ENCODE data around the gene GABRP. TPM values are rescaled to one million over a fixed set of nuclear protein-coding genes. Genes with fewer than 3 reads are reported as not detected.
A peak's percentile ranks its signal among the peaks of the same experiment; 100 is the strongest.

GABRP gene
- total and polyA plus RNA-seq, 2 experiments from 2014 or later = 3.6 to 6.3 TPM

GRCh38 chr5:170848033-170848432, 64.5 kb downstream of the GABRP start:
- DNase-seq (ENCODE audit: low spot score) = no peak
- no peaks in the 10 kb centered on the region for H3F3A ChIP-seq (replicated peaks; ENCODE audit: low read depth)
- Mint-ChIP-seq H3K4me3 (no peak overlapping the region), H3K36me3 (ENCODE audit: low read depth) (no peaks in the 10 kb centered on the region), H3K27ac (no peak overlapping the region), H3K4me1 (no peaks in the 10 kb centered on the region), H3K9me3 (no peaks in the 10 kb centered on the region), H3K27me3 (ENCODE audit: insufficient read depth, low read depth, poor library complexity) (peaks cover 4% of the 10 kb centered on the region)
- H3K27ac ChIP-seq (ENCODE audit: low read depth) = no peak overlapping the region
- H3K36me3 ChIP-seq (ENCODE audit: insufficient read depth) = no peaks in the 10 kb centered on the region
- no peaks in the 10 kb centered on the region for H3K4me1 ChIP-seq (ENCODE audit: insufficient read depth)
- H3K9me2 ChIP-seq (ENCODE audit: insufficient read depth) = no peaks in the 10 kb centered on the region
- H3K27me3 ChIP-seq (ENCODE audit: insufficient read depth) = no peaks in the 10 kb centered on the region
- no peak for TF ChIP-seq ZNF462 (CRISPR knock-in tag; IDR thresholded peaks at IDR 0.05)
- no peak for TF ChIP-seq EZH2phosphoT487 (IDR thresholded peaks at IDR 0.05; ENCODE audit: unreplicated experiment)
- no peak for TF ChIP-seq CREB1 (CRISPR knock-in tag; IDR thresholded peaks at IDR 0.05; ENCODE audit: low read depth)
- no peak for TF ChIP-seq JUNB (IDR thresholded peaks at IDR 0.05; ENCODE audit: unreplicated experiment)
- TF ChIP-seq CTCF (conservative IDR thresholded peaks at IDR 0.05; ENCODE audit: low read depth in 2 of 2) = no peak
- no peak for TF ChIP-seq POLR2AphosphoS5 (IDR thresholded peaks at IDR 0.05; ENCODE audit: low read depth)
- TF ChIP-seq REST (IDR thresholded peaks at IDR 0.05; ENCODE audit: unreplicated experiment) = no peak
- no peaks in the 10 kb centered on the region for H4K20me1 ChIP-seq (replicated peaks; ENCODE audit: insufficient read depth)
- H2AFZ ChIP-seq = 0 out of 2 replicates have a peak overlapping the region, but pooled peaks have one; percentile 24
- no peak overlapping the region for H3K4me3 ChIP-seq
- no peaks in the 10 kb centered on the region for H3K79me2 ChIP-seq (replicated peaks; ENCODE audit: insufficient read depth)
- H3K4me2 ChIP-seq = no peak overlapping the region
- no peak for ATAC-seq

All from GM23338 (cell line).